Effector CD8-positive, alpha-beta T cell (primary cell): ENCODE data around the gene SCLY.

ENCODE experiments used
- DNase-seq: peaks from one replicate; lab custom pipeline; 2025; lab: John Stamatoyannopoulos, UW

Gene SCLY

GRCh38 chr2:238140040-238140439 lies 79.2 kb downstream of the SCLY start:
- DNase-seq = no peak

GRCh38 chr2:238140721-238141540 lies 80.1 kb downstream of the SCLY start:
- DNase-seq = no peak

GRCh38 chr2:238141541-238142318 lies 80.9 kb downstream of the SCLY start:
- no peak for DNase-seq

- DNase-seq = no peak
Observed at GRCh38 chr2:238142382-238143205, 81.8 kb downstream of the SCLY start.

GRCh38 chr2:238143239-238143951 lies 82.6 kb downstream of the SCLY start:
- DNase-seq = no peak

- DNase-seq = no peak
Observed at GRCh38 chr2:238144262-238144661, 83.5 kb downstream of the SCLY start.

- DNase-seq = no peak
Observed at GRCh38 chr2:238145046-238145445, 84.2 kb downstream of the SCLY start.

- no peak for DNase-seq
Observed at GRCh38 chr2:238145851-238146250, 85.0 kb downstream of the SCLY start.

- no peak for DNase-seq
Observed at GRCh38 chr2:238146884-238147544, 86.2 kb downstream of the SCLY start.

GRCh38 chr2:238148981-238149380 lies 88.2 kb downstream of the SCLY start:
- no peak for DNase-seq
